ENCODE data around the gene CAPN6. TPM values are rescaled to one million over a fixed set of nuclear protein-coding genes. Genes with fewer than 3 reads are reported as not detected.

Gene CAPN6, protein sequence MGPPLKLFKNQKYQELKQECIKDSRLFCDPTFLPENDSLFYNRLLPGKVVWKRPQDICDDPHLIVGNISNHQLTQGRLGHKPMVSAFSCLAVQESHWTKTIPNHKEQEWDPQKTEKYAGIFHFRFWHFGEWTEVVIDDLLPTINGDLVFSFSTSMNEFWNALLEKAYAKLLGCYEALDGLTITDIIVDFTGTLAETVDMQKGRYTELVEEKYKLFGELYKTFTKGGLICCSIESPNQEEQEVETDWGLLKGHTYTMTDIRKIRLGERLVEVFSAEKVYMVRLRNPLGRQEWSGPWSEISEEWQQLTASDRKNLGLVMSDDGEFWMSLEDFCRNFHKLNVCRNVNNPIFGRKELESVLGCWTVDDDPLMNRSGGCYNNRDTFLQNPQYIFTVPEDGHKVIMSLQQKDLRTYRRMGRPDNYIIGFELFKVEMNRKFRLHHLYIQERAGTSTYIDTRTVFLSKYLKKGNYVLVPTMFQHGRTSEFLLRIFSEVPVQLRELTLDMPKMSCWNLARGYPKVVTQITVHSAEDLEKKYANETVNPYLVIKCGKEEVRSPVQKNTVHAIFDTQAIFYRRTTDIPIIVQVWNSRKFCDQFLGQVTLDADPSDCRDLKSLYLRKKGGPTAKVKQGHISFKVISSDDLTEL
- 229 and 236 TPM in 2 replicates for polyA plus RNA-seq (2013)

DNA sequence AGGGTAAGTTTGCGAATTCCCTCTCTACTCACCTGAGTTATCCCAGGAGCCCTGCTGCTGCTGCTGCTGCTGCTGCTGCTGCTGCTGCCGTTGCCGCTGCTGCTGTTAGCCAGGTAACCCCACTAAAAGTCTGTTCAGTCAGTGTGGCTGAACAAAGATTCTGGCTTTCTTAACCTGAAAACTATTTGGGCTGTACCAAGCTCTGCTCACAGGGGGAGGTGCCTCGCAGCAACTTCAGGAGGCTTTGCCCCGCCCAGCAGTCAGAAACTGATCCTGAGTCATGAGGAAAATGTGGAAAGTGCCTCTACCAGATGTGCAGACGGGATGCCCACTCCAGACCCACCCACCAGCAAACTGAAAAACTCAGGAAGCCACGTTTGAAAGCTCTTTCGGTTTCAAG, at the start of gene CAPN6:
CAPN6 (minus strand) TSS at position 145 of the 400 bp plus-strand sequence. CDS start 6,547 bp downstream, outside the sequence.
- Histone ChIP-seq H3K23ac (ENCODE audit: low read length) (no peak within 1 kb of the TSS), H4K12ac (ENCODE audit: low read depth, low read length) (no peak within 1 kb of the TSS), H4K91ac (ENCODE audit: low read depth, low read length) (peak within 1 kb of the TSS; percentile 35), H3K9me3 (ENCODE audit: insufficient read depth, low read depth, low read length) (no peaks in the 10 kb centered on the region), H3K27me3 (ENCODE audit: insufficient read depth, low read length) (no peaks in the 10 kb centered on the region), H4K8ac (ENCODE audit: low read depth, low read length) (peak within 1 kb of the TSS; percentile 54), H3K4me2 (ENCODE audit: low read length) (peak within 1 kb of the TSS; percentile 69), H3K79me2 (ENCODE audit: control insufficient read depth, insufficient read depth, low read length, poor library complexity) (peaks cover 3% of the 10 kb centered on the region), H3K79me1 (ENCODE audit: low read length) (peaks cover 5% of the 10 kb centered on the region), H2BK5ac (ENCODE audit: low read depth, low read length, poor library complexity) (no peak within 1 kb of the TSS), H3K4me1 (ENCODE audit: control insufficient read depth in 1 of 2, insufficient read depth in 2 of 2, low read length in 2 of 2) (peaks cover 0 to 5% of the 10 kb centered on the region in 2 experiments), H2BK120ac (ENCODE audit: insufficient read depth, low read length, poor library complexity) (peak within 1 kb of the TSS; percentile 11), H3K14ac (ENCODE audit: low read length) (no peak within 1 kb of the TSS), H2AFZ (ENCODE audit: insufficient read depth, low read length, poor library complexity) (no peak within 1 kb of the TSS), H3K18ac (ENCODE audit: low read length) (peak within 1 kb of the TSS; percentile 37), H2BK12ac (ENCODE audit: low read length) (peak within 1 kb of the TSS; percentile 71), H3K4me3 (ENCODE audit: low read depth, low read length) (peak within 1 kb of the TSS; percentile 61), H3K4ac (ENCODE audit: low read depth, low read length) (no peak within 1 kb of the TSS), H3K9ac (ENCODE audit: low read length) (peak within 1 kb of the TSS; percentile 53), H2AK5ac (ENCODE audit: low read length) (peak within 1 kb of the TSS; percentile 14), H3K36me3 (ENCODE audit: control insufficient read depth in 1 of 2, insufficient read depth in 2 of 2, low read length in 2 of 2) (no peaks in the 10 kb centered on the region), H3K27ac (ENCODE audit: low read depth, low read length) (peak within 1 kb of the TSS; percentile 10)
- peak; percentile 38 to 58 for DNase-seq
- no CpG with 5 or more reads among the region's 8 CpGs for WGBS (ENCODE audit: extremely low coverage, insufficient coverage, insufficient read length)

DNA sequence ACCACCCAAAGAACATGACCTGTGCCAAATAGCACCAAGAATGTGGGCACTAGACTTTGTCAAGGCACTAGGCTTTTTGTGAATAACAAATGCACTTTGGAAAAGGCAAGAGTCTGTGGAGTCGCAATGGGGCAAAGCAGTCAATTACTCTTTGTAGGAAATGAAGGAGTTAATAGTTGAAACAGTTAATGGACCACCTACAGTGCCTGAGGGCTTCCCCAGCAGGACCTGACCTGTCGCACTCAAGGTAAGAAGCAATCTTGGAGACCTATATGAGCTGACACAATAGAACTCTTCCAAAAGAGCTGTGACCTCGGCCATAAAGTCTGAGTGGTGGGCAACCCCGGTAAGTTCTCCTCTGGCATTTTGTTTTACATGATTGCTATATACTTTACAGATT, 49.2 kb upstream of the CAPN6 start:
- H3K18ac ChIP-seq (ENCODE audit: low read length), result no peak overlapping the region
- peaks cover 2 to 11% of the 10 kb centered on the region in 2 experiments for H3K4me1 ChIP-seq (ENCODE audit: control insufficient read depth in 1 of 2, insufficient read depth in 2 of 2, low read length in 2 of 2)
- no peak overlapping the region for H4K91ac ChIP-seq (ENCODE audit: low read depth, low read length)
- H4K12ac ChIP-seq (ENCODE audit: low read depth, low read length), result no peak overlapping the region
- H2BK12ac ChIP-seq (ENCODE audit: low read length), result no peak overlapping the region
- DNase-seq, result peak in 1 of 2 donors; percentile 5
- peaks cover 4% of the 10 kb centered on the region for H3K79me1 ChIP-seq (ENCODE audit: low read length)
- H2AFZ ChIP-seq (ENCODE audit: insufficient read depth, low read length, poor library complexity), result no peak overlapping the region
- H3K4ac ChIP-seq (ENCODE audit: low read depth, low read length), result no peak overlapping the region
- H4K8ac ChIP-seq (ENCODE audit: low read depth, low read length), result no peak overlapping the region
- H2BK120ac ChIP-seq (ENCODE audit: insufficient read depth, low read length, poor library complexity), result no peak overlapping the region
- H3K23ac ChIP-seq (ENCODE audit: low read length), result no peak overlapping the region
- no peaks in the 10 kb centered on the region for H3K36me3 ChIP-seq (ENCODE audit: control insufficient read depth in 1 of 2, insufficient read depth in 2 of 2, low read length in 2 of 2)
- no peaks in the 10 kb centered on the region for H3K79me2 ChIP-seq (ENCODE audit: control insufficient read depth, insufficient read depth, low read length, poor library complexity)
- no peak overlapping the region for H3K4me2 ChIP-seq (ENCODE audit: low read length)
- H3K4me3 ChIP-seq (ENCODE audit: low read depth, low read length), result no peak overlapping the region
- no peaks in the 10 kb centered on the region for H3K9me3 ChIP-seq (ENCODE audit: insufficient read depth, low read depth, low read length)
- H2AK5ac ChIP-seq (ENCODE audit: low read length), result no peak overlapping the region
- no CpG with 5 or more reads among the region's 4 CpGs for WGBS (ENCODE audit: extremely low coverage, insufficient coverage, insufficient read length)
- H3K27ac ChIP-seq (ENCODE audit: low read depth, low read length), result no peak overlapping the region
- no peak overlapping the region for H3K9ac ChIP-seq (ENCODE audit: low read length)
- H3K14ac ChIP-seq (ENCODE audit: low read length), result no peak overlapping the region
- H2BK5ac ChIP-seq (ENCODE audit: low read depth, low read length, poor library complexity), result no peak overlapping the region
- no peaks in the 10 kb centered on the region for H3K27me3 ChIP-seq (ENCODE audit: insufficient read depth, low read length)

DNA sequence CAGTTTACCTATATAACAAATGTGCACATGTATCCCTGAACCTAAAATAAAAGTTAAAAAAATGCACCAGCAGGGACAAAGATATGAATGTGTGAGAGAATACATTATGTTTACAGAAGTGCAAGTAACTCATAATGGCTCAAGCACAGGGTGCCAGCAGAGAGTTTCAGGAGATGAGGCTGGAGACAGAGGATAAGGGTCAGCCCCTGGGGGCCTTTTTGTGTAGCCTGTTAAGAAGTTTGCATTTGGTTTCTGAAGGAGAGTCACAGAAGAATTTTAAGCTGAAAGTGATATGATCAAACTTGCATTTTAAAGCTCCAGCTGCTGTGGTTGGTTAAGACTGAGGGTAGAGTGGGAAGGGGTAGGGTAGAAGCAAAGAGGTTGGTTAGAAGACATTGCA, 48.6 kb upstream of the CAPN6 start:
- Histone ChIP-seq H2BK12ac (ENCODE audit: low read length) (no peak overlapping the region), H2BK5ac (ENCODE audit: low read depth, low read length, poor library complexity) (no peak overlapping the region), H4K12ac (ENCODE audit: low read depth, low read length) (no peak overlapping the region), H3K4ac (ENCODE audit: low read depth, low read length) (no peak overlapping the region), H3K9ac (ENCODE audit: low read length) (no peak overlapping the region), H3K27ac (ENCODE audit: low read depth, low read length) (no peak overlapping the region), H3K9me3 (ENCODE audit: insufficient read depth, low read depth, low read length) (no peaks in the 10 kb centered on the region), H3K4me1 (ENCODE audit: control insufficient read depth in 1 of 2, insufficient read depth in 2 of 2, low read length in 2 of 2) (peaks cover 2 to 14% of the 10 kb centered on the region in 2 experiments), H3K18ac (ENCODE audit: low read length) (no peak overlapping the region), H3K14ac (ENCODE audit: low read length) (no peak overlapping the region), H3K4me3 (ENCODE audit: low read depth, low read length) (no peak overlapping the region), H3K79me1 (ENCODE audit: low read length) (peaks cover 4% of the 10 kb centered on the region), H2AK5ac (ENCODE audit: low read length) (no peak overlapping the region), H3K36me3 (ENCODE audit: control insufficient read depth in 1 of 2, insufficient read depth in 2 of 2, low read length in 2 of 2) (no peaks in the 10 kb centered on the region), H2BK120ac (ENCODE audit: insufficient read depth, low read length, poor library complexity) (no peak overlapping the region), H3K23ac (ENCODE audit: low read length) (no peak overlapping the region), H3K4me2 (ENCODE audit: low read length) (no peak overlapping the region), H3K79me2 (ENCODE audit: control insufficient read depth, insufficient read depth, low read length, poor library complexity) (no peaks in the 10 kb centered on the region), H2AFZ (ENCODE audit: insufficient read depth, low read length, poor library complexity) (no peak overlapping the region), H3K27me3 (ENCODE audit: insufficient read depth, low read length) (no peaks in the 10 kb centered on the region), H4K91ac (ENCODE audit: low read depth, low read length) (no peak overlapping the region), H4K8ac (ENCODE audit: low read depth, low read length) (no peak overlapping the region)
- peak; percentile 89 to 91 for DNase-seq

DNA sequence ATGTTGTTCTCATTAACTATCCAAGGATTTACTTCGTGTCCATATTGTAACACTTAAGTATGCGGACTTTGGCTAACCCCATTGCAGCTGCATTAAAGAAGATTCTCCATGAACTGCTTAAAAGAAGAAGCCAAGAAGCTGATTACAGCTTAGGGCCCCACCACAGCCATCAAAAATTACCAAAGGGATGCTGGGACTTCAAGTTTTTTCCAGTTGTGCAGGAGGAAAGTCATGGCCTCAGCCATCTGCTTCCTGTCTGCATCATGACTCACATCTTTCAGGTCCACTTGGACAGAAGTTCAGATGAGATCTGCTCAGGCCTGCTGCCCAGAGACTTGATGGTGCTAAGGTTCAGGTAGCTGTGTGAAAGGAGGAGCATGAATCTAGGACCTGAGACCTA, 38.8 kb upstream of the CAPN6 start:
- H4K8ac ChIP-seq (ENCODE audit: low read depth, low read length), result no peak overlapping the region
- no peak overlapping the region for H3K18ac ChIP-seq (ENCODE audit: low read length)
- H3K4me3 ChIP-seq (ENCODE audit: low read depth, low read length), result no peak overlapping the region
- DNase-seq, result no peak
- no peak overlapping the region for H2BK12ac ChIP-seq (ENCODE audit: low read length)
- no peak overlapping the region for H3K23ac ChIP-seq (ENCODE audit: low read length)
- H3K79me1 ChIP-seq (ENCODE audit: low read length), result peaks cover 1% of the 10 kb centered on the region
- no peak overlapping the region for H3K14ac ChIP-seq (ENCODE audit: low read length)
- H4K12ac ChIP-seq (ENCODE audit: low read depth, low read length), result no peak overlapping the region
- H3K4me1 ChIP-seq (ENCODE audit: control insufficient read depth in 1 of 2, insufficient read depth in 2 of 2, low read length in 2 of 2), result peaks cover 0 to 4% of the 10 kb centered on the region in 2 experiments
- H3K9ac ChIP-seq (ENCODE audit: low read length), result no peak overlapping the region
- H3K36me3 ChIP-seq (ENCODE audit: control insufficient read depth in 1 of 2, insufficient read depth in 2 of 2, low read length in 2 of 2), result no peaks in the 10 kb centered on the region
- H2BK5ac ChIP-seq (ENCODE audit: low read depth, low read length, poor library complexity), result no peak overlapping the region
- no peak overlapping the region for H2AK5ac ChIP-seq (ENCODE audit: low read length)
- H3K27me3 ChIP-seq (ENCODE audit: insufficient read depth, low read length), result no peaks in the 10 kb centered on the region
- H3K79me2 ChIP-seq (ENCODE audit: control insufficient read depth, insufficient read depth, low read length, poor library complexity), result no peaks in the 10 kb centered on the region
- H2BK120ac ChIP-seq (ENCODE audit: insufficient read depth, low read length, poor library complexity), result no peak overlapping the region
- H3K9me3 ChIP-seq (ENCODE audit: insufficient read depth, low read depth, low read length), result no peaks in the 10 kb centered on the region
- H4K91ac ChIP-seq (ENCODE audit: low read depth, low read length), result no peak overlapping the region
- H3K4ac ChIP-seq (ENCODE audit: low read depth, low read length), result no peak overlapping the region
- no peak overlapping the region for H3K27ac ChIP-seq (ENCODE audit: low read depth, low read length)
- no peak overlapping the region for H3K4me2 ChIP-seq (ENCODE audit: low read length)
- WGBS (ENCODE audit: extremely low coverage, insufficient coverage, insufficient read length), result no CpG with 5 or more reads among the region's 2 CpGs
- no peak overlapping the region for H2AFZ ChIP-seq (ENCODE audit: insufficient read depth, low read length, poor library complexity)
